ENCODE measurements around the gene MAB21L1. TPM values are rescaled to one million over a fixed set of nuclear protein-coding genes. Genes with fewer than 3 reads are reported as not detected.
A peak's percentile ranks its signal among the peaks of the same experiment; 100 is the strongest.

The MAB21L1 gene
- total RNA-seq, 1 donor from 2014 or later, result 48.7 TPM

DNA sequence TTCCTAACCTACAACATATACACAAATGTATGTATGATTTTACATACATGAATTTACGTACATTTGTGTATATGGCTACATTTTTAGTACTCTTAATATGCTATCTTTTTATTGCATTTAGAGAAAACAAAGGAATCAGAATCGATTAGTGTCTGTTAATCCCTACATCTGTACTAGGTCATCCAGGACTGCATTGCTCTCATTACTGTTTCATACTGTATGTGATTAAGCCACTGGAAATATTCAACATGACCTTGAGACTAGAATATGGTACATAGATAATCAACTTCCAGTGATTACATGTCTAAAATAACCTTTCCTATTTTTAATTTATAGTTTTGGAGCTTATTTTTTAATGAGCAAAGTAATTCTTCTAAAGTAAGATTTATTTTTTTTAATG lies 5.3 kb upstream of the MAB21L1 start:
- no peak for DNase-seq
- H3K36me3 Mint-ChIP-seq (ENCODE audit: unreplicated experiment), result peaks cover 5% of the 10 kb centered on the region
- H3K4me1 Mint-ChIP-seq (ENCODE audit: low read depth, unreplicated experiment), result peaks cover 59% of the 10 kb centered on the region
- no peak for TF ChIP-seq CTCF (IDR thresholded peaks at IDR 0.05; ENCODE audit: partially characterized antibody, unreplicated experiment)
- peaks cover 14% of the 10 kb centered on the region for H3K27me3 Mint-ChIP-seq (ENCODE audit: unreplicated experiment)
- H3K27ac Mint-ChIP-seq (ENCODE audit: unreplicated experiment), result no peak overlapping the region
- no peak overlapping the region for H3K4me3 Mint-ChIP-seq (ENCODE audit: unreplicated experiment)
- peaks cover 14% of the 10 kb centered on the region for H3K9me3 Mint-ChIP-seq (ENCODE audit: unreplicated experiment)

- TF ChIP-seq CTCF (IDR thresholded peaks at IDR 0.05; ENCODE audit: partially characterized antibody, unreplicated experiment), result no peak
- H3K27ac Mint-ChIP-seq (ENCODE audit: unreplicated experiment), result no peak overlapping the region
- H3K36me3 Mint-ChIP-seq (ENCODE audit: unreplicated experiment), result peaks cover 11% of the 10 kb centered on the region
- DNase-seq, result no peak
- peak overlapping the region; percentile 38 for H3K4me3 Mint-ChIP-seq (ENCODE audit: unreplicated experiment)
- H3K4me1 Mint-ChIP-seq (ENCODE audit: low read depth, unreplicated experiment), result peaks cover 55% of the 10 kb centered on the region
- peaks cover 26% of the 10 kb centered on the region for H3K9me3 Mint-ChIP-seq (ENCODE audit: unreplicated experiment)
- H3K27me3 Mint-ChIP-seq (ENCODE audit: unreplicated experiment), result peaks cover 26% of the 10 kb centered on the region
Measured at GRCh38 chr13:35480346-35480745, 3.9 kb upstream of the MAB21L1 start.

DNA sequence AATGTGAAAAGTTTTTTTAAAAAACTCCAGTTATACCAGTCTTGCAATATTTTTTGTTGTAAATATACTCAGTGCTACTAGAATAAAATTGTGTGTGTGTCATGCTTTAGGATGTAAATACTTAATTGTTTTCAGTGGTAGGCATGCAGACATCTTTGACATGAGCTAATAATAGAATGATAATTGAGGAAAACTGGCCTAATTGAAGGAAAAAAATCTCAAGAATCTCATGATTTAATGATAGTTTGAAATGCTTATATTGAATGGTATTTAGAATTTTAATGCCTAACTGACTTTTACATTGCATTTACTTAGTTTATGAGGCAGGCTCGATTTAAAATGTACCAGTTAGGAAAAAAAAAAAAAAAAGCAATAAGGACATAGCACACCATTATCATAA lies 3.2 kb upstream of the MAB21L1 start:
- no peak overlapping the region for H3K27ac Mint-ChIP-seq (ENCODE audit: unreplicated experiment)
- peaks cover 12% of the 10 kb centered on the region for H3K36me3 Mint-ChIP-seq (ENCODE audit: unreplicated experiment)
- peaks cover 52% of the 10 kb centered on the region for H3K4me1 Mint-ChIP-seq (ENCODE audit: low read depth, unreplicated experiment)
- TF ChIP-seq CTCF (IDR thresholded peaks at IDR 0.05; ENCODE audit: partially characterized antibody, unreplicated experiment), result no peak
- H3K27me3 Mint-ChIP-seq (ENCODE audit: unreplicated experiment), result peaks cover 30% of the 10 kb centered on the region
- H3K4me3 Mint-ChIP-seq (ENCODE audit: unreplicated experiment), result peak overlapping the region; percentile 64
- H3K9me3 Mint-ChIP-seq (ENCODE audit: unreplicated experiment), result peaks cover 30% of the 10 kb centered on the region
- DNase-seq, result no peak

- Mint-ChIP-seq H3K4me3 (ENCODE audit: unreplicated experiment) (peak overlapping the region; percentile 86), H3K36me3 (ENCODE audit: unreplicated experiment) (peaks cover 16% of the 10 kb centered on the region), H3K27ac (ENCODE audit: unreplicated experiment) (peak overlapping the region; percentile 88), H3K27me3 (ENCODE audit: unreplicated experiment) (peaks cover 28% of the 10 kb centered on the region), H3K9me3 (ENCODE audit: unreplicated experiment) (peaks cover 32% of the 10 kb centered on the region), H3K4me1 (ENCODE audit: low read depth, unreplicated experiment) (peaks cover 48% of the 10 kb centered on the region)
- DNase-seq, result no peak
- no peak for TF ChIP-seq CTCF (IDR thresholded peaks at IDR 0.05; ENCODE audit: partially characterized antibody, unreplicated experiment)
Measured at GRCh38 chr13:35479038-35479492, 2.6 kb upstream of the MAB21L1 start.

- DNase-seq, result peak; percentile 74
- Mint-ChIP-seq H3K4me3 (ENCODE audit: unreplicated experiment) (peak overlapping the region; percentile 86), H3K27ac (ENCODE audit: unreplicated experiment) (peak overlapping the region; percentile 88), H3K9me3 (ENCODE audit: unreplicated experiment) (peaks cover 34% of the 10 kb centered on the region), H3K36me3 (ENCODE audit: unreplicated experiment) (peaks cover 16% of the 10 kb centered on the region), H3K4me1 (ENCODE audit: low read depth, unreplicated experiment) (peaks cover 43% of the 10 kb centered on the region), H3K27me3 (ENCODE audit: unreplicated experiment) (peaks cover 28% of the 10 kb centered on the region)
- no peak for TF ChIP-seq CTCF (IDR thresholded peaks at IDR 0.05; ENCODE audit: partially characterized antibody, unreplicated experiment)
Measured at GRCh38 chr13:35478271-35479037, 2.0 kb upstream of the MAB21L1 start.

All from glutamatergic neuron (in vitro differentiated cells).